Esophagus squamous epithelium (tissue), 5 donors: ENCODE measurements around the gene TRPV2. TPM values are rescaled to one million over a fixed set of nuclear protein-coding genes. Genes with fewer than 3 reads are reported as not detected.

ENCODE experiments used
- DNase-seq: peaks from one replicate; lab custom pipeline; 2025; lab: John Stamatoyannopoulos, UW
- H3K27ac ChIP-seq, 4 donors: fragments of 200-600 bp; sonication (generic); one replicate each; pipeline ENCODE4 v1.5.1; 2016 to 2019; ENCODE audit warnings: mild to moderate bottlenecking in 1 of 4
- H3K27me3 ChIP-seq, 4 donors: fragments of 200-600 bp; sonication (generic); 1 replicate in 3 of 4; 2 replicates in 1 of 4; pipeline versions ENCODE4 v1.5.1 to v1.6.0; 2017 to 2021; ENCODE audit warnings: antibody characterized with exemption in 1 of 4
- H3K36me3 ChIP-seq, 3 donors: fragments of 200-600 bp; sonication (generic); one replicate each; pipeline ENCODE4 v1.5.1; 2016 to 2019
- H3K4me1 ChIP-seq, 3 donors: fragments of 200-600 bp; sonication (generic); one replicate each; pipeline ENCODE4 v1.5.1; 2017 to 2019
- H3K4me3 ChIP-seq, 4 donors: fragments of 200-600 bp; sonication (generic); 1 replicate in 3 of 4; 2 replicates in 1 of 4; pipeline ENCODE4 v1.5.1; 2016 to 2019; ENCODE audit warnings: mild to moderate bottlenecking in 2 of 4, moderate library complexity in 1 of 4
- H3K9me3 ChIP-seq, 3 donors: fragments of 200-600 bp; sonication (generic); one replicate each; pipeline ENCODE4 v1.5.1; 2016 to 2019
- CTCF ChIP-seq, 6 experiments: fragments of 450-650 bp in 4 of 6; fragments of 200-600 bp in 2 of 6; sonication (generic) in 2 of 6; IDR thresholded peaks; one replicate each; pipeline ENCODE4 v1.5.1; 2016 to 2019; ENCODE audit warnings: antibody characterized with exemption in 6 of 6, mild to moderate bottlenecking in 4 of 6, moderate library complexity in 4 of 6
- POLR2A ChIP-seq, 4 donors: fragments of 450-650 bp; IDR thresholded peaks; one replicate each; pipeline ENCODE4 v1.6.1; 2017; ENCODE audit warnings: antibody characterized with exemption in 4 of 4, mild to moderate bottlenecking in 4 of 4, moderate library complexity in 3 of 4
- WGBS, 2 donors: methylation state at CpG; one replicate each; pipeline ENCODE4 v1.1.5; 2018; 5-methylcytosine and 5-hydroxymethylcytosine counted together
- intact Hi-C: fragments of 100-400 bp; cut with DNase I; formaldehyde crosslinking; loops from one replicate; pipeline ENCODE4 v1.15.0; 2022
- total RNA-seq, 4 donors: library from RNA; depleted of rRNA; stranded (reverse); fragments of >200 nt; gene quantifications; one replicate each; pipeline ENCODE4 v1.1.0, GENCODE V29; 2016
- donor health status: DM: yes; HTN: yes; CAD: no.

Gene TRPV2
- total RNA-seq, 4 donors from 2014 or later = 1.7 to 8.4 (median 2.5) TPM

GRCh38 chr17:16446338-16446983 is 31.1 kb downstream of the TRPV2 start:
- Histone ChIP-seq H3K27me3 (no peaks in the 10 kb centered on the region), H3K27ac (no peak overlapping the region), H3K4me1 (peaks cover 16 to 71% (median 35%) of the 10 kb centered on the region in 3 donors), H3K4me3 (no peak overlapping the region), H3K9me3 (no peaks in the 10 kb centered on the region), H3K36me3 (peaks cover 32 to 80% (median 33%) of the 10 kb centered on the region in 3 donors)
- no peak for DNase-seq
- intact Hi-C loops = no loop called here
- 81 to 83% methylated on average over 9 to 11 of the region's 12 CpGs for WGBS, 2 donors
- TF ChIP-seq POLR2A (IDR thresholded peaks at IDR 0.05) (no peak), CTCF (IDR thresholded peaks at IDR 0.05) (peak in 1 of 6 experiments; percentile 4)

GRCh38 chr17:16447676-16448075 is 32.3 kb downstream of the TRPV2 start:
- Histone ChIP-seq H3K27ac (no peak overlapping the region), H3K4me1 (peaks cover 9 to 59% (median 24%) of the 10 kb centered on the region in 3 donors), H3K36me3 (peaks cover 24 to 67% (median 24%) of the 10 kb centered on the region in 3 donors), H3K9me3 (no peaks in the 10 kb centered on the region), H3K4me3 (no peak overlapping the region), H3K27me3 (no peaks in the 10 kb centered on the region)
- TF ChIP-seq CTCF (IDR thresholded peaks at IDR 0.05) (no peak), POLR2A (IDR thresholded peaks at IDR 0.05) (no peak)
- intact Hi-C loops = no loop called here
- no peak for DNase-seq
- WGBS, 2 donors = 79 to 89% methylated on average over 2 to 5 of the region's 8 CpGs

- intact Hi-C loops = no loop called here
- Histone ChIP-seq H3K4me1 (peaks cover 1 to 55% (median 19%) of the 10 kb centered on the region in 3 donors), H3K4me3 (no peak overlapping the region), H3K27me3 (no peaks in the 10 kb centered on the region), H3K36me3 (peaks cover 16 to 59% (median 18%) of the 10 kb centered on the region in 3 donors), H3K27ac (peak overlapping the region in 1 of 4 donors; percentile 10), H3K9me3 (no peaks in the 10 kb centered on the region)
- WGBS, 2 donors = 69 to 79% methylated on average over 5 to 6 of the region's 6 CpGs
- no peak for TF ChIP-seq CTCF (IDR thresholded peaks at IDR 0.05)
- no peak for TF ChIP-seq POLR2A (IDR thresholded peaks at IDR 0.05)
- DNase-seq = no peak
These were observed 33.1 kb downstream of the TRPV2 start for GRCh38 chr17:16448490-16448889.

- WGBS, 2 donors = 37 to 64% methylated on average over 2 to 9 of the region's 11 CpGs
- DNase-seq = no peak
- H3K27ac ChIP-seq = peak overlapping the region in 1 of 4 donors; percentile 10
These were observed 33.8 kb downstream of the TRPV2 start for GRCh38 chr17:16449121-16449570.

More at GRCh38 chr17:16449121-16449570, 33.8 kb downstream of the TRPV2 start:
- no peak for TF ChIP-seq CTCF (IDR thresholded peaks at IDR 0.05)
- TF ChIP-seq POLR2A (IDR thresholded peaks at IDR 0.05) = no peak
- no peaks in the 10 kb centered on the region for H3K27me3 ChIP-seq
- H3K4me1 ChIP-seq = peaks cover 0 to 49% (median 14%) of the 10 kb centered on the region in 3 donors
- intact Hi-C loops = no loop called here
- H3K9me3 ChIP-seq = no peaks in the 10 kb centered on the region
- peaks cover 11 to 53% (median 13%) of the 10 kb centered on the region in 3 donors for H3K36me3 ChIP-seq
- no peak overlapping the region for H3K4me3 ChIP-seq
